H9 (cell line): ENCODE data around the gene PHF21B. TPM values are rescaled to one million over a fixed set of nuclear protein-coding genes. Genes with fewer than 3 reads are reported as not detected.

Source experiments
- DNase-seq: peaks from one replicate; pipeline ENCODE4 v3.0.0-alpha.2; 2017
- H2AFZ ChIP-seq: one replicate; pipeline ENCODE4 v1.6.1; 2013; ENCODE audit warnings: mild to moderate bottlenecking, low read length, control low read depth, moderate library complexity
- H2AK5ac ChIP-seq: 2 replicates; pipeline ENCODE4 v1.6.1; 2013; ENCODE audit warnings: low read length, control low read depth, mixed read lengths; ENCODE audit not compliant: insufficient read length
- H2BK120ac ChIP-seq: one replicate; pipeline ENCODE4 v1.6.1; 2013; ENCODE audit warnings: low read depth, mild to moderate bottlenecking, low read length, control low read depth, inconsistent platforms; ENCODE audit not compliant: poor library complexity, severe bottlenecking
- H2BK12ac ChIP-seq: 2 replicates; pipeline ENCODE4 v1.6.1; 2013; ENCODE audit warnings: low read length, control low read depth, mixed read lengths, low read depth; ENCODE audit not compliant: insufficient read length
- H2BK15ac ChIP-seq: 2 replicates; pipeline ENCODE4 v1.6.1; 2013; ENCODE audit warnings: low read depth, low read length, control low read depth
- H2BK20ac ChIP-seq: one replicate; pipeline ENCODE4 v1.6.1; 2013; ENCODE audit warnings: low read depth, mild to moderate bottlenecking, low read length, control low read depth, inconsistent platforms; ENCODE audit not compliant: poor library complexity, severe bottlenecking
- H2BK5ac ChIP-seq: 2 replicates; pipeline ENCODE4 v1.6.1; 2013; ENCODE audit warnings: low read length, control low read depth, mixed read lengths; ENCODE audit not compliant: insufficient read length
- H3K14ac ChIP-seq: 2 replicates; pipeline ENCODE4 v1.6.1; 2013; ENCODE audit warnings: low read length, control low read depth; ENCODE audit not compliant: insufficient read depth
- H3K18ac ChIP-seq: 2 replicates; pipeline ENCODE4 v1.6.1; 2013; ENCODE audit warnings: low read depth, mild to moderate bottlenecking, mixed read lengths, low read length, control low read depth; ENCODE audit not compliant: insufficient read length
- H3K23ac ChIP-seq: 2 replicates; pipeline ENCODE4 v1.6.1; 2013; ENCODE audit warnings: low read length, control low read depth, mixed read lengths, low read depth; ENCODE audit not compliant: insufficient read length
- H3K23me2 ChIP-seq: 2 replicates; pipeline ENCODE4 v1.6.1; 2013; ENCODE audit warnings: low read depth, mild to moderate bottlenecking, mixed read lengths, low read length, control low read depth; ENCODE audit not compliant: insufficient read length, poor library complexity, severe bottlenecking
- H3K27ac ChIP-seq: 2 replicates; pipeline ENCODE4 v1.5.1; 2013; ENCODE audit warnings: low read length, control low read depth, mixed read lengths, low read depth; ENCODE audit not compliant: insufficient read length
- H3K27me3 ChIP-seq: 2 replicates; pipeline ENCODE4 v1.6.1; 2013; ENCODE audit warnings: low read length, control low read depth, inconsistent platforms; ENCODE audit not compliant: insufficient read depth
- H3K4ac ChIP-seq: 2 replicates; pipeline ENCODE4 v1.6.1; 2013; ENCODE audit warnings: low read depth, mild to moderate bottlenecking, control low read depth, inconsistent platforms, low read length, moderate library complexity
- H3K4me1 ChIP-seq: 2 replicates; pipeline ENCODE4 v1.6.1; 2013; ENCODE audit warnings: low read length, control low read depth, inconsistent platforms; ENCODE audit not compliant: insufficient read depth
- H3K4me2 ChIP-seq: 2 replicates; pipeline ENCODE4 v1.6.1; 2013; ENCODE audit warnings: low read length, control low read depth, mixed read lengths; ENCODE audit not compliant: insufficient read length, insufficient read depth
- H3K56ac ChIP-seq: 2 replicates; pipeline ENCODE4 v1.6.1; 2013; ENCODE audit warnings: low read depth, mild to moderate bottlenecking, mixed read lengths, low read length, control low read depth; ENCODE audit not compliant: insufficient read length
- H3K79me1 ChIP-seq: 2 replicates; pipeline ENCODE4 v1.6.1; 2013; ENCODE audit warnings: low read depth, mild to moderate bottlenecking, moderate library complexity, low read length, control low read depth, inconsistent platforms; ENCODE audit not compliant: insufficient read depth, poor library complexity, severe bottlenecking
- H3K79me2 ChIP-seq: 2 replicates; pipeline ENCODE4 v1.6.1; 2013; ENCODE audit warnings: low read length, control low read depth, inconsistent platforms; ENCODE audit not compliant: insufficient read depth
- H3K9ac ChIP-seq: 2 replicates; pipeline ENCODE4 v1.6.1; 2013; ENCODE audit warnings: low read length, control low read depth, mixed read lengths; ENCODE audit not compliant: insufficient read length; ENCODE audit errors: extremely low read depth
- H3K9me3 ChIP-seq: one replicate; pipeline ENCODE4 v1.6.1; 2013; ENCODE audit warnings: low read depth, low read length, inconsistent platforms; ENCODE audit not compliant: control insufficient read depth
- H3T11ph ChIP-seq: one replicate; pipeline ENCODE4 v1.6.1; 2013; ENCODE audit warnings: mild to moderate bottlenecking, low read length, control low read depth, inconsistent platforms
- H4K20me1 ChIP-seq: one replicate; pipeline ENCODE4 v1.6.1; 2013; ENCODE audit not compliant: control insufficient read depth, insufficient read length, insufficient read depth
- H4K5ac ChIP-seq: 2 replicates; pipeline ENCODE4 v1.6.1; 2013; ENCODE audit warnings: low read depth, mild to moderate bottlenecking, mixed read lengths, low read length, control low read depth; ENCODE audit not compliant: insufficient read length
- H4K8ac ChIP-seq: replicated peaks from 2 replicates; pipeline ENCODE4 v1.6.1; 2013; ENCODE audit warnings: low read length, control low read depth, mixed read lengths, low read depth; ENCODE audit not compliant: insufficient read length
- H4K91ac ChIP-seq: 2 replicates; pipeline ENCODE4 v1.6.1; 2013; ENCODE audit warnings: low read depth, mild to moderate bottlenecking, moderate library complexity, mixed read lengths, low read length, control low read depth; ENCODE audit not compliant: insufficient read length
- H3K27ac Mint-ChIP-seq, 3 experiments: 2 replicates in 2 of 3; 3 replicates in 1 of 3; pipeline ENCODE4 v1.8.0; 2020 to 2021; ENCODE audit warnings: mixed read lengths in 3 of 3, mild to moderate bottlenecking in 1 of 3, moderate library complexity in 1 of 3
- H3K27me3 Mint-ChIP-seq: 2 replicates; pipeline ENCODE4 v1.8.0; 2021; ENCODE audit warnings: low read depth, mild to moderate bottlenecking, moderate library complexity, mixed read lengths
- H3K36me3 Mint-ChIP-seq, 3 experiments: 2 replicates in 2 of 3; 3 replicates in 1 of 3; pipeline ENCODE4 v1.8.0; 2020 to 2021; ENCODE audit warnings: low read depth in 3 of 3, mixed read lengths in 3 of 3; ENCODE audit not compliant: insufficient read depth in 1 of 3
- H3K4me1 Mint-ChIP-seq, 2 experiments: 2 replicates each; pipeline ENCODE4 v1.8.0; 2020; ENCODE audit warnings: mixed read lengths in 2 of 2
- H3K4me3 Mint-ChIP-seq, 2 experiments: 2 replicates in 1 of 2; 3 replicates in 1 of 2; pipeline ENCODE4 v1.8.0; 2020 to 2021; ENCODE audit warnings: mild to moderate bottlenecking in 2 of 2, mixed read lengths in 2 of 2, moderate library complexity in 1 of 2
- H3K9me3 Mint-ChIP-seq, 2 experiments: 2 replicates in 1 of 2; 3 replicates in 1 of 2; pipeline ENCODE4 v1.8.0; 2020; ENCODE audit warnings: mild to moderate bottlenecking in 2 of 2, mixed read lengths in 2 of 2, moderate library complexity in 1 of 2
- WGBS: extraction: QIAGEN DNeasy Blood & Tissue Kit; methylation state at CpG from one replicate; pipeline ENCODE4 v1.1.7; 2013; ENCODE audit warnings: missing lambda C conversion rate, low lambda C conversion rate, mixed read lengths; ENCODE audit not compliant: insufficient read length; ENCODE audit errors: extremely low coverage; 5-methylcytosine and 5-hydroxymethylcytosine counted together
- total RNA-seq: library from RNA; stranded (reverse); gene quantifications from 2 replicates; pipeline ENCODE4 v1.2.1, GENCODE V29; 2021
- TF ChIP-seq, protein P1 (sequence below): fragments of 200-600 bp; sonication (generic); conservative IDR thresholded peaks from 3 replicates; pipeline ENCODE4 v1.8.0; 2021; ENCODE audit warnings: antibody characterized with exemption, mild to moderate bottlenecking

The PHF21B gene
- total RNA-seq, 1 experiment from 2014 or later, result 60.3 TPM

DNA sequence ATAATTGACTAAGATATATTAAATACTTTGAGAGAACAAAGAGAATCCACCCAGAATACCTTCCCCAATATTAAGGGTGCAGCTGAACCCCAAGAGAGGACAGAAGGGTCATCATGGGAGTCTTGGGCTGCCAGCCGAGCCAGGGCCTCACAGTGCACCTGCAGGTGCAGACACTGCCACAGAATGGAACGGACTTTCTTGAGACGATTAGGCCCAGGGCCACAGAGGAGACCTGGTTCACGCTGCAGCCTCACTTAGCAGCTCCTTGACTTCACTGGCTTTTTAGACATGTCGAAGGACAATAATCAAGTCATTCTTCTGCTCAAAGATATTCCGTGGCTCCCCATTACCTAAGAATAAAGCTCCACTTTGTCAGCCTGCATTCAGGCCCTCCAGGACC lies 100.6 kb downstream of the PHF21B start:
- Histone ChIP-seq H3K27me3 (no peaks in the 10 kb centered on the region), H4K8ac (no peak overlapping the region), H2BK15ac (no peak overlapping the region), H4K20me1 (no peaks in the 10 kb centered on the region), H2AFZ (no peak overlapping the region), H3K56ac (no peak overlapping the region), H3K4me2 (no peak overlapping the region), H2BK120ac (no peak overlapping the region), H3K23me2 (no peaks in the 10 kb centered on the region), H3T11ph (no peak overlapping the region), H2BK20ac (no peak overlapping the region), H3K4me1 (no peaks in the 10 kb centered on the region), H3K9ac (no peak overlapping the region), H3K14ac (no peak overlapping the region), H3K79me2 (no peaks in the 10 kb centered on the region), H3K4ac (no peak overlapping the region), H3K23ac (no peak overlapping the region), H3K18ac (no peak overlapping the region), H2AK5ac (no peak overlapping the region), H3K79me1 (no peaks in the 10 kb centered on the region), H3K9me3 (peaks cover 23% of the 10 kb centered on the region), H2BK12ac (no peak overlapping the region), H4K91ac (no peak overlapping the region), H4K5ac (no peak overlapping the region), H2BK5ac (no peak overlapping the region), H3K27ac (no peak overlapping the region)
- no peak for DNase-seq
- Mint-ChIP-seq H3K36me3 (peaks cover 74 to 86% (median 78%) of the 10 kb centered on the region in 3 experiments), H3K27ac (no peak overlapping the region), H3K9me3 (peaks cover 27% of the 10 kb centered on the region in 2 experiments), H3K4me3 (no peak overlapping the region), H3K27me3 (no peaks in the 10 kb centered on the region), H3K4me1 (no peaks in the 10 kb centered on the region)
- no CpG with 5 or more reads among the region's 6 CpGs for WGBS
- TF ChIP-seq, protein P1, sequence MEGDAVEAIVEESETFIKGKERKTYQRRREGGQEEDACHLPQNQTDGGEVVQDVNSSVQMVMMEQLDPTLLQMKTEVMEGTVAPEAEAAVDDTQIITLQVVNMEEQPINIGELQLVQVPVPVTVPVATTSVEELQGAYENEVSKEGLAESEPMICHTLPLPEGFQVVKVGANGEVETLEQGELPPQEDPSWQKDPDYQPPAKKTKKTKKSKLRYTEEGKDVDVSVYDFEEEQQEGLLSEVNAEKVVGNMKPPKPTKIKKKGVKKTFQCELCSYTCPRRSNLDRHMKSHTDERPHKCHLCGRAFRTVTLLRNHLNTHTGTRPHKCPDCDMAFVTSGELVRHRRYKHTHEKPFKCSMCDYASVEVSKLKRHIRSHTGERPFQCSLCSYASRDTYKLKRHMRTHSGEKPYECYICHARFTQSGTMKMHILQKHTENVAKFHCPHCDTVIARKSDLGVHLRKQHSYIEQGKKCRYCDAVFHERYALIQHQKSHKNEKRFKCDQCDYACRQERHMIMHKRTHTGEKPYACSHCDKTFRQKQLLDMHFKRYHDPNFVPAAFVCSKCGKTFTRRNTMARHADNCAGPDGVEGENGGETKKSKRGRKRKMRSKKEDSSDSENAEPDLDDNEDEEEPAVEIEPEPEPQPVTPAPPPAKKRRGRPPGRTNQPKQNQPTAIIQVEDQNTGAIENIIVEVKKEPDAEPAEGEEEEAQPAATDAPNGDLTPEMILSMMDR, result no peak
